Esophagus (tissue), 2 donors: Measurements from ENCODE around the gene ALDOA. TPM values are rescaled to one million over a fixed set of nuclear protein-coding genes. Genes with fewer than 3 reads are reported as not detected.
"Not testable (repeated sequence)": the region's sequence is repeated elsewhere in the genome, so short reads cannot be mapped to it uniquely, and the experiment has no call there.

ENCODE experiments used
- H3K27ac ChIP-seq, 2 donors: one replicate each; pipeline ENCODE4 v1.5.1; 2013; ENCODE audit warnings: low read depth in 2 of 2, mild to moderate bottlenecking in 2 of 2, inconsistent platforms in 1 of 2, low read length in 1 of 2, moderate library complexity in 1 of 2
- H3K27me3 ChIP-seq, 2 donors: one replicate each; pipeline ENCODE4 v1.6.1; 2013; ENCODE audit warnings: low read length in 2 of 2, control low read depth in 1 of 2, mild to moderate bottlenecking in 1 of 2; ENCODE audit not compliant: insufficient read depth in 2 of 2, control insufficient read depth in 1 of 2
- H3K36me3 ChIP-seq, 2 donors: one replicate each; pipeline ENCODE4 v1.6.1; 2013; ENCODE audit warnings: low read length in 1 of 2; ENCODE audit not compliant: control insufficient read depth in 2 of 2, insufficient read depth in 2 of 2
- H3K4me1 ChIP-seq, 2 donors: one replicate each; pipeline ENCODE4 v1.6.1; 2013; ENCODE audit warnings: low read length in 1 of 2; ENCODE audit not compliant: control insufficient read depth in 2 of 2, insufficient read depth in 2 of 2
- H3K4me3 ChIP-seq, 2 donors: one replicate each; pipeline ENCODE4 v1.5.1; 2013; ENCODE audit warnings: low read length in 2 of 2, mild to moderate bottlenecking in 2 of 2, low read depth in 1 of 2, moderate library complexity in 1 of 2
- H3K9me3 ChIP-seq, 2 donors: one replicate each; pipeline ENCODE4 v1.6.1; 2013; ENCODE audit warnings: mild to moderate bottlenecking in 2 of 2, low read depth in 1 of 2, low read length in 1 of 2, moderate library complexity in 1 of 2; ENCODE audit not compliant: control insufficient read depth in 2 of 2, insufficient read depth in 1 of 2
- WGBS, 2 donors: extraction: QIAGEN DNeasy Blood & Tissue Kit; methylation state at CpG; one replicate each; pipeline ENCODE4 v1.1.7; 2013; 5-methylcytosine and 5-hydroxymethylcytosine counted together
- polyA plus RNA-seq, 2 donors: library from polyadenylated mRNA; stranded (reverse); fragments of 200-250 nt; gene quantifications; one replicate each; pipeline ENCODE4 v1.2.3, GENCODE V29; 2013
- donor health status: healthy with polysubstance abuse.
- donor health status: Bipolar disorder and iron deficiency.

ALDOA gene
- polyA plus RNA-seq, 2 donors = 1,266 to 1,398 TPM

GRCh38 chr16:30112197-30113030 lies 46.9 kb downstream of the ALDOA start:
- WGBS, 2 donors = 78 to 84% methylated on average over 29 of the region's 29 CpGs
- H3K9me3 ChIP-seq = no peaks in the 10 kb centered on the region
- peak overlapping the region; percentile 19 to 22 for H3K4me3 ChIP-seq
- peak overlapping the region; percentile 20 to 92 for H3K27ac ChIP-seq
- peaks cover 0 to 23% of the 10 kb centered on the region in 2 donors for H3K4me1 ChIP-seq
- H3K36me3 ChIP-seq = peaks cover 12 to 25% of the 10 kb centered on the region in 2 donors
- no peaks in the 10 kb centered on the region for H3K27me3 ChIP-seq

- Histone ChIP-seq H3K27me3 (no peaks in the 10 kb centered on the region), H3K4me1 (peaks cover 0 to 23% of the 10 kb centered on the region in 2 donors), H3K36me3 (peaks cover 16 to 27% of the 10 kb centered on the region in 2 donors), H3K9me3 (no peaks in the 10 kb centered on the region), H3K27ac (peak within 1 kb of the TSS; percentile 84 to 92), H3K4me3 (peak within 1 kb of the TSS; percentile 22 to 43)
- 62 to 72% methylated on average over 20 of the region's 20 CpGs for WGBS, 2 donors
These were observed 47.6 kb downstream of the ALDOA start, which contains the start of gene GDPD3 for GRCh38 chr16:30113031-30113710. Gene GDPD3, minus strand, starts transcription at chr16:30113537. Its CDS starts 59 bp downstream, at chr16:30113478.

- peaks cover 3 to 24% of the 10 kb centered on the region in 2 donors for H3K4me1 ChIP-seq
- H3K9me3 ChIP-seq = no peaks in the 10 kb centered on the region
- no peaks in the 10 kb centered on the region for H3K27me3 ChIP-seq
- peak overlapping the region in 1 of 2 donors; percentile 43 for H3K4me3 ChIP-seq
- WGBS, 2 donors = 83 to 85% methylated on average over 20 of the region's 20 CpGs
- peak overlapping the region; percentile 84 to 92 for H3K27ac ChIP-seq
- H3K36me3 ChIP-seq = peaks cover 17 to 30% of the 10 kb centered on the region in 2 donors
These were observed 48.3 kb downstream of the ALDOA start for GRCh38 chr16:30113711-30114333.

DNA sequence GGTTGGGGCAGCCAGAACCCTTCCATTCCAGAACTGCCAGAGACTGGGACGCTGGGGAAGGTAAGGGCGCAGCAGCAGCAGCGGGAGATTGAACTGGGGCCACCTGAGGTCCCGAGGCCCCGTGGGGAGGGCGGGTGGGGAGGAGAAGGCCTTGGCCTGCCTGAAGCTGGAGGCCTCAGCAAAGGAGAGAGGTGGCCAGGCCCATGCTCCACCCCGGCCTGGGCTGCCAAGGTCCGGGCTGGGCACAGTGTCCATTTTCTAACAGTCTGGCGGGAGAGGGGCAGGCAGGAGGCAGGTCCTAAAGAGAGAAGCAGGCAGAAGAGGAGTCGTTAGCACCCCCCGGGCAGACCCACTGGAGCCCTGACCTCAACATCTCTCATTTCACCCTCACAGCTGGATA lies 48.9 kb downstream of the ALDOA start:
- Histone ChIP-seq H3K27ac (peak overlapping the region; percentile 84 to 92), H3K36me3 (peaks cover 17 to 30% of the 10 kb centered on the region in 2 donors), H3K4me1 (peaks cover 3 to 24% of the 10 kb centered on the region in 2 donors), H3K9me3 (no peaks in the 10 kb centered on the region), H3K4me3 (no peak overlapping the region), H3K27me3 (no peaks in the 10 kb centered on the region)
- 74 to 82% methylated on average over 11 of the region's 11 CpGs for WGBS, 2 donors

- H3K9me3 ChIP-seq, H3K27me3 ChIP-seq, H3K4me3 ChIP-seq: not testable (repeated sequence)
- Histone ChIP-seq H3K36me3 (peaks cover 15 to 30% of the 10 kb centered on the region in 2 donors), H3K27ac (peak overlapping the region; percentile 84 to 92), H3K4me1 (peaks cover 3 to 24% of the 10 kb centered on the region in 2 donors)
- WGBS, 2 donors = 65 to 75% methylated on average over 7 of the region's 7 CpGs
These were observed 49.3 kb downstream of the ALDOA start for GRCh38 chr16:30114833-30115232.

DNA sequence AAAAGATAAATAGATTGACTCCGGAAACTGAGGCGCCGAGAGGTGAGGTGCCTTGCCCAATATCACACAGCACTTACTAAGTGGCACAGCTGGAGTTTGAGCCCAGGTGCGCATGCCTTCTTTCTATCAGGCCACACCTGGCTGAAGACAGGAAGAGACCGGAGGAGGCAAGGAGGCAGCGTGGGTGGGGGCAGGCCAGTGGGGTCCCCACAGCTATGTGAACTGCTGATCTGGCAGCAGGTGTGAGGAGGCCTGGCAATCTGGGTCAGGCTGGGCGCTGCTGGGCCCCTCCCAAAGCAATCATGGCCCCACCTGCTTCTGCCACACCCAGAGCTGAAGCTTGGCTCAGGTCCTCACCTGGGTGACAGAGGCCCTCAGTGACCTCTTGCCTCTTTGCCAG lies 49.7 kb downstream of the ALDOA start:
- Histone ChIP-seq H3K4me3 (no peak overlapping the region), H3K27ac (peak overlapping the region; percentile 84 to 92), H3K27me3 (no peaks in the 10 kb centered on the region), H3K4me1 (peaks cover 3 to 24% of the 10 kb centered on the region in 2 donors), H3K36me3 (peaks cover 14 to 30% of the 10 kb centered on the region in 2 donors), H3K9me3 (no peaks in the 10 kb centered on the region)
- WGBS, 2 donors = 56 to 70% methylated on average over 7 of the region's 7 CpGs

DNA sequence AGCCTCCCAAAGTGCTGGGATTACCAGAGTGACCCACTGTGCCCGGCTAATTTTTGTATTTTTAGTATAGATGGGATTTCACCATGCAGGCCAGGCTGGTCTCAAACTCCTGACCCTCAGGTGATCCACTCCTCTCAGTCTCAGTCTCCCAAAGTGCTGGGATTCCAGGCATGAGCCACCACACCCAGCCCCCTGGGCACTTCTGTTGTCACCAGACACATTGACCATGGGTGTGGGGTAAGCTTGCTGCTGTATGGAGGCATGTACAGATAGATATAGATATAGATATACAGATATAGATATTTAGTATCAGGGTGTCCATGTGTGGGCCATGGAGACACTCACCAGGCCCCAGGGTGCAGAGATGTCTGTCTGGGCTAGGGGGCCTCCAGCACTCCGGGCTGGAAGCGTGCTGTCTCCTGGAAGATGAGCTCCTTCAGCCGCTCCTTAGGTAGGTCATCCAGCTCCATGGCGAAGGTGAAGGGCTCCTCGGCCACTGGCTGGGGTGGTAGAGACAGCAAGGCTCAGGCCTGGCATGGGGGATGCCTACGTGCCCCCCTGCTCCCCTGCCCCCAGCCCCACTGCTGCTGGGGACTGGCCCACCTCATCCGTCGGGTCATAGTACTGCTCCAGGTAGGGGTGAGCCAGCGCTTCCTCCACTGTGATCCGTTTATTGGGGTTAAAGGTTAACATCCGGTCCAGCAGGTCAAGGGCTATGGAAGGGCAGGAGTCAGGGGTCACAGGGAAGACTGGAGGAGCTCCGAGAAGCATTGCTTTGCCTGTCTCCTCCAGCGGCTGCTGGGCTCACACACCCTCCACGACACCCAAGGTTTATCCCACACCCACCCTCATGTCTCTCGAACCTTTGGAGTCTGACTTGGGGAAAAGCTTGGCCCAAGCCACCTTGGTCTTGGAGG lies 51.0 kb downstream of the ALDOA start:
- Histone ChIP-seq H3K4me1 (peaks cover 3 to 27% of the 10 kb centered on the region in 2 donors), H3K4me3 (no peak overlapping the region), H3K27ac (peak overlapping the region in 1 of 2 donors; percentile 71), H3K27me3 (no peaks in the 10 kb centered on the region), H3K36me3 (peaks cover 14 to 28% of the 10 kb centered on the region in 2 donors), H3K9me3 (no peaks in the 10 kb centered on the region)
- WGBS, 2 donors = 92 to 93% methylated on average over 16 of the region's 16 CpGs

GRCh38 chr16:30117768-30118167 lies 52.2 kb downstream of the ALDOA start:
- Histone ChIP-seq H3K36me3 (peaks cover 12 to 28% of the 10 kb centered on the region in 2 donors), H3K27ac (no peak overlapping the region), H3K27me3 (no peaks in the 10 kb centered on the region), H3K4me3 (no peak overlapping the region), H3K4me1 (peaks cover 3 to 33% of the 10 kb centered on the region in 2 donors), H3K9me3 (no peaks in the 10 kb centered on the region)
- 93 to 97% methylated on average over 10 of the region's 10 CpGs for WGBS, 2 donors
